Measurements from ENCODE around the gene COL23A1. TPM values are rescaled to one million over a fixed set of nuclear protein-coding genes. Genes with fewer than 3 reads are reported as not detected.

The COL23A1 gene
- total RNA-seq, 1 experiment from 2014 or later = 15.0 TPM

GRCh38 chr5:178203670-178204181 lies 386.5 kb downstream of the COL23A1 start:
- ChIA-PET CTCF (interaction anchor here (0.8 to 1.5 kb wide), 6 partner anchors 21 to 128 kb away, joined by 3 to 13 read pairs (median 7); partner anchors contain the start of genes NHP2 and PHYKPL), POLR2A (interaction anchor here (0.7 to 1.5 kb wide), 20 partner anchors 10 to 239 kb away, joined by 3 to 67 read pairs (median 4); partner anchors contain the start of gene NHP2)
- H3K9me3 Mint-ChIP-seq = no peaks in the 10 kb centered on the region
- no peak overlapping the region for H3K27ac Mint-ChIP-seq
- peaks cover 28% of the 10 kb centered on the region for H3K4me1 Mint-ChIP-seq
- H3K36me3 Mint-ChIP-seq = peaks cover 37% of the 10 kb centered on the region
- no peak for DNase-seq (ENCODE audit: low spot score)
- ATAC-seq = peak; percentile 18
- H3K27me3 Mint-ChIP-seq (ENCODE audit: low read depth) = peaks cover 17% of the 10 kb centered on the region
- TF ChIP-seq RORB (CRISPR knock-in tag; IDR thresholded peaks at IDR 0.05) (no peak), ZNF317 (CRISPR knock-in tag; IDR thresholded peaks at IDR 0.05; ENCODE audit: borderline replicate concordance, low read depth) (no peak), NR2C2 (CRISPR knock-in tag; IDR thresholded peaks at IDR 0.05) (no peak), CREB1 (CRISPR knock-in tag; IDR thresholded peaks at IDR 0.05) (no peak)
- TF ChIP-seq, protein P1, sequence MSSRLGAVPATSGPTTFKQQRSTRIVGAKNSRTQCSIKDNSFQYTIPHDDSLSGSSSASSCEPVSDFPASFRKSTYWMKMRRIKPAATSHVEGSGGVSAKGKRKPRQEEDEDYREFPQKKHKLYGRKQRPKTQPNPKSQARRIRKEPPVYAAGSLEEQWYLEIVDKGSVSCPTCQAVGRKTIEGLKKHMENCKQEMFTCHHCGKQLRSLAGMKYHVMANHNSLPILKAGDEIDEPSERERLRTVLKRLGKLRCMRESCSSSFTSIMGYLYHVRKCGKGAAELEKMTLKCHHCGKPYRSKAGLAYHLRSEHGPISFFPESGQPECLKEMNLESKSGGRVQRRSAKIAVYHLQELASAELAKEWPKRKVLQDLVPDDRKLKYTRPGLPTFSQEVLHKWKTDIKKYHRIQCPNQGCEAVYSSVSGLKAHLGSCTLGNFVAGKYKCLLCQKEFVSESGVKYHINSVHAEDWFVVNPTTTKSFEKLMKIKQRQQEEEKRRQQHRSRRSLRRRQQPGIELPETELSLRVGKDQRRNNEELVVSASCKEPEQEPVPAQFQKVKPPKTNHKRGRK (CRISPR knock-in tag; IDR thresholded peaks at IDR 0.05; ENCODE audit: borderline replicate concordance) = no peak
- peak overlapping the region; percentile 96 for H3K4me3 Mint-ChIP-seq

DNA sequence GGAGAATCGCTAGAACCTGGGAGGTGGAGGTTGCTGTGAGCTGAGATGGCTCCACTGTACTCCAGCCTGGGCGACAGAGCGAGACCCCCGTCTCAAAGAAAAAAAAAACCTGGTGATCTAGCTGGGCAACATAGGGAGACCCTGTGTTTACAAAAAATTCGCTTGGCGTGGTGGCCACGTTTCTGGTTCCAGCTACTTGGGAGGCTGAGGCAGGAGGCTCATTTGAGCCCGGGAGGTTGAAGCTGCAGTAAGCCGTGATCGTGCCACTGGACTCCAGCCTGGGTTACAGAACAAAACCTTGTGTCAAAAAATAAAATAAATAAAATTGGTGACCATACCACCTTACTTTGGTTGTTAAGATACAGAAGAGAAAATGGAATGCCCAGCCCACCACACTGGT lies 387.7 kb downstream of the COL23A1 start:
- ATAC-seq (no peak), DNase-seq (ENCODE audit: low spot score) (peak; percentile 5)
- CTCF ChIA-PET = interaction anchor here (1.5 kb wide), 1 partner anchor 25 kb away, joined by 6 read pairs; no protein-coding TSS in a partner anchor
- H3K27me3 Mint-ChIP-seq (ENCODE audit: low read depth) = peaks cover 20% of the 10 kb centered on the region
- peak overlapping the region; percentile 49 for H3K4me3 Mint-ChIP-seq
- peaks cover 25% of the 10 kb centered on the region for H3K36me3 Mint-ChIP-seq
- POLR2A ChIA-PET = interaction anchor here (0.8 to 1.6 kb wide), 2 partner anchors 9 to 22 kb away, joined by 3 to 6 read pairs; no protein-coding TSS in a partner anchor
- peaks cover 24% of the 10 kb centered on the region for H3K4me1 Mint-ChIP-seq
- H3K9me3 Mint-ChIP-seq = no peaks in the 10 kb centered on the region
- no peak overlapping the region for H3K27ac Mint-ChIP-seq
- TF ChIP-seq FOXP4 (CRISPR knock-in tag; IDR thresholded peaks at IDR 0.05) (no peak), ERG (CRISPR knock-in tag; IDR thresholded peaks at IDR 0.05) (no peak), ZMAT4 (CRISPR knock-in tag; IDR thresholded peaks at IDR 0.05) (no peak), ZSCAN18 (CRISPR knock-in tag; IDR thresholded peaks at IDR 0.05) (no peak), ZNF423 (CRISPR knock-in tag; IDR thresholded peaks at IDR 0.05) (no peak), RORB (CRISPR knock-in tag; IDR thresholded peaks at IDR 0.05) (no peak), CTCF (IDR thresholded peaks at IDR 0.05) (no peak), E2F1 (CRISPR knock-in tag; IDR thresholded peaks at IDR 0.05) (no peak), OVOL2 (CRISPR knock-in tag; IDR thresholded peaks at IDR 0.05; ENCODE audit: borderline replicate concordance) (no peak), GTF2I (CRISPR knock-in tag; conservative IDR thresholded peaks at IDR 0.05) (no peak), CREM (CRISPR knock-in tag; IDR thresholded peaks at IDR 0.05) (no peak), PRRX2 (CRISPR knock-in tag; IDR thresholded peaks at IDR 0.05) (no peak), JAZF1 (CRISPR knock-in tag; IDR thresholded peaks at IDR 0.05) (no peak), TCF7 (CRISPR knock-in tag; IDR thresholded peaks at IDR 0.05; ENCODE audit: low read depth) (no peak), SMAD3 (CRISPR knock-in tag; IDR thresholded peaks at IDR 0.05; ENCODE audit: borderline replicate concordance) (no peak), ZNF232 (CRISPR knock-in tag; IDR thresholded peaks at IDR 0.05) (no peak), NR1H2 (CRISPR knock-in tag; IDR thresholded peaks at IDR 0.05) (no peak)
- TF ChIP-seq, protein P2, sequence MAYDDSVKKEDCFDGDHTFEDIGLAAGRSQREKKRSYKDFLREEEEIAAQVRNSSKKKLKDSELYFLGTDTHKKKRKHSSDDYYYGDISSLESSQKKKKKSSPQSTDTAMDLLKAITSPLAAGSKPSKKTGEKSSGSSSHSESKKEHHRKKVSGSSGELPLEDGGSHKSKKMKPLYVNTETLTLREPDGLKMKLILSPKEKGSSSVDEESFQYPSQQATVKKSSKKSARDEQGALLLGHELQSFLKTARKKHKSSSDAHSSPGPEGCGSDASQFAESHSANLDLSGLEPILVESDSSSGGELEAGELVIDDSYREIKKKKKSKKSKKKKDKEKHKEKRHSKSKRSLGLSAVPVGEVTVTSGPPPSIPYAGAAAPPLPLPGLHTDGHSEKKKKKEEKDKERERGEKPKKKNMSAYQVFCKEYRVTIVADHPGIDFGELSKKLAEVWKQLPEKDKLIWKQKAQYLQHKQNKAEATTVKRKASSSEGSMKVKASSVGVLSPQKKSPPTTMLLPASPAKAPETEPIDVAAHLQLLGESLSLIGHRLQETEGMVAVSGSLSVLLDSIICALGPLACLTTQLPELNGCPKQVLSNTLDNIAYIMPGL (CRISPR knock-in tag; IDR thresholded peaks at IDR 0.05) = no peak
- TF ChIP-seq, protein P3, sequence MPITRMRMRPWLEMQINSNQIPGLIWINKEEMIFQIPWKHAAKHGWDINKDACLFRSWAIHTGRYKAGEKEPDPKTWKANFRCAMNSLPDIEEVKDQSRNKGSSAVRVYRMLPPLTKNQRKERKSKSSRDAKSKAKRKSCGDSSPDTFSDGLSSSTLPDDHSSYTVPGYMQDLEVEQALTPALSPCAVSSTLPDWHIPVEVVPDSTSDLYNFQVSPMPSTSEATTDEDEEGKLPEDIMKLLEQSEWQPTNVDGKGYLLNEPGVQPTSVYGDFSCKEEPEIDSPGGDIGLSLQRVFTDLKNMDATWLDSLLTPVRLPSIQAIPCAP (CRISPR knock-in tag; IDR thresholded peaks at IDR 0.05) = no peak
